Measurements from ENCODE around the gene NOL8. TPM values are rescaled to one million over a fixed set of nuclear protein-coding genes. Genes with fewer than 3 reads are reported as not detected.

The NOL8 gene
- total and polyA plus RNA-seq, 5 donors from 2014 or later = 23.5 to 58.7 (median 28.3) TPM

GRCh38 chr9:92327283-92327850 lies 2.2 kb upstream of the NOL8 start:
- Histone ChIP-seq H3K4me1 (ENCODE audit: control insufficient read depth, insufficient read depth, low read length, poor library complexity, severe bottlenecking) (peaks cover 22% of the 10 kb centered on the region), H3K27ac (ENCODE audit: insufficient read depth, low read length, poor library complexity, severe bottlenecking) (no peak overlapping the region), H3K4me3 (ENCODE audit: low read depth, low read length) (no peak overlapping the region), H3K27me3 (ENCODE audit: control insufficient read depth, insufficient read depth, low read length) (no peaks in the 10 kb centered on the region), H3K9me3 (ENCODE audit: control insufficient read depth in 2 of 2, low read length in 2 of 2) (no peaks in the 10 kb centered on the region), H3K36me3 (ENCODE audit: control insufficient read depth, insufficient read depth, low read length) (peaks cover 8% of the 10 kb centered on the region)
- Mint-ChIP-seq H3K27ac (peak overlapping the region in 1 of 3 donors; percentile 99), H3K27me3 (peaks cover 5% of the 10 kb centered on the region), H3K36me3 (peaks cover 12% of the 10 kb centered on the region), H3K4me1 (peaks cover 12 to 44% (median 30%) of the 10 kb centered on the region in 4 donors), H3K4me3 (peak overlapping the region; percentile 92 to 100 (median 99)), H3K9me3 (no peaks in the 10 kb centered on the region)
- ATAC-seq (ENCODE audit: low read depth in 2 of 2) (no peak), DNase-seq (no peak)

GRCh38 chr9:92325991-92326500 lies 896 bp upstream of the NOL8 start:
- Histone ChIP-seq H3K27me3 (ENCODE audit: control insufficient read depth, insufficient read depth, low read length) (no peaks in the 10 kb centered on the region), H3K4me3 (ENCODE audit: low read depth, low read length) (peak overlapping the region; percentile 99), H3K27ac (ENCODE audit: insufficient read depth, low read length, poor library complexity, severe bottlenecking) (peak overlapping the region; percentile 92), H3K4me1 (ENCODE audit: control insufficient read depth, insufficient read depth, low read length, poor library complexity, severe bottlenecking) (peaks cover 22% of the 10 kb centered on the region), H3K9me3 (ENCODE audit: control insufficient read depth in 2 of 2, low read length in 2 of 2) (no peaks in the 10 kb centered on the region), H3K36me3 (ENCODE audit: control insufficient read depth, insufficient read depth, low read length) (peaks cover 20% of the 10 kb centered on the region)
- no peaks in the 10 kb centered on the region for H3K9me3 Mint-ChIP-seq
- H3K27ac Mint-ChIP-seq = peak overlapping the region; percentile 98 to 100 (median 99)
- no peak for ATAC-seq (ENCODE audit: low read depth in 2 of 2)
- DNase-seq = no peak
- peaks cover 5% of the 10 kb centered on the region for H3K27me3 Mint-ChIP-seq
- H3K4me1 Mint-ChIP-seq = peaks cover 15 to 50% (median 32%) of the 10 kb centered on the region in 4 donors
- peak overlapping the region; percentile 92 to 100 (median 99) for H3K4me3 Mint-ChIP-seq
- H3K36me3 Mint-ChIP-seq = peaks cover 14% of the 10 kb centered on the region

- H3K4me1 Mint-ChIP-seq = peaks cover 17 to 50% (median 35%) of the 10 kb centered on the region in 4 donors
- no peaks in the 10 kb centered on the region for H3K9me3 Mint-ChIP-seq
- H3K36me3 ChIP-seq (ENCODE audit: control insufficient read depth, insufficient read depth, low read length) = peaks cover 31% of the 10 kb centered on the region
- peaks cover 22% of the 10 kb centered on the region for H3K4me1 ChIP-seq (ENCODE audit: control insufficient read depth, insufficient read depth, low read length, poor library complexity, severe bottlenecking)
- peak overlapping the region; percentile 92 for H3K27ac ChIP-seq (ENCODE audit: insufficient read depth, low read length, poor library complexity, severe bottlenecking)
- H3K27me3 Mint-ChIP-seq = peaks cover 5% of the 10 kb centered on the region
- H3K4me3 ChIP-seq (ENCODE audit: low read depth, low read length) = peak overlapping the region; percentile 99
- H3K36me3 Mint-ChIP-seq = peaks cover 23% of the 10 kb centered on the region
- DNase-seq (no peak), ATAC-seq (ENCODE audit: low read depth in 2 of 2) (peak; percentile 1 to 5)
- H3K27me3 ChIP-seq (ENCODE audit: control insufficient read depth, insufficient read depth, low read length) = no peaks in the 10 kb centered on the region
- H3K27ac Mint-ChIP-seq = peak overlapping the region; percentile 98 to 100 (median 99)
- H3K9me3 ChIP-seq (ENCODE audit: control insufficient read depth in 2 of 2, low read length in 2 of 2) = no peaks in the 10 kb centered on the region
- H3K4me3 Mint-ChIP-seq = peak overlapping the region; percentile 92 to 100 (median 99)
These were observed 271 bp downstream of the NOL8 start for GRCh38 chr9:92324889-92325268.

GRCh38 chr9:92324431-92324830 lies 719 bp downstream of the NOL8 start:
- DNase-seq (peak in 2 of 3 donors; percentile 3 to 51), ATAC-seq (ENCODE audit: low read depth in 2 of 2) (no peak)
- H3K4me1 Mint-ChIP-seq = peaks cover 17 to 50% (median 36%) of the 10 kb centered on the region in 4 donors
- H3K36me3 ChIP-seq (ENCODE audit: control insufficient read depth, insufficient read depth, low read length) = peaks cover 35% of the 10 kb centered on the region
- peak overlapping the region; percentile 99 for H3K4me3 ChIP-seq (ENCODE audit: low read depth, low read length)
- peaks cover 26% of the 10 kb centered on the region for H3K36me3 Mint-ChIP-seq
- peaks cover 5% of the 10 kb centered on the region for H3K27me3 Mint-ChIP-seq
- peak overlapping the region; percentile 92 to 100 (median 99) for H3K4me3 Mint-ChIP-seq
- H3K27ac ChIP-seq (ENCODE audit: insufficient read depth, low read length, poor library complexity, severe bottlenecking) = peak overlapping the region; percentile 92
- H3K27me3 ChIP-seq (ENCODE audit: control insufficient read depth, insufficient read depth, low read length) = no peaks in the 10 kb centered on the region
- H3K9me3 ChIP-seq (ENCODE audit: control insufficient read depth in 2 of 2, low read length in 2 of 2) = no peaks in the 10 kb centered on the region
- H3K27ac Mint-ChIP-seq = peak overlapping the region; percentile 98 to 100 (median 99)
- peaks cover 22% of the 10 kb centered on the region for H3K4me1 ChIP-seq (ENCODE audit: control insufficient read depth, insufficient read depth, low read length, poor library complexity, severe bottlenecking)
- no peaks in the 10 kb centered on the region for H3K9me3 Mint-ChIP-seq

- Mint-ChIP-seq H3K4me3 (no peak overlapping the region), H3K9me3 (no peaks in the 10 kb centered on the region), H3K27me3 (no peaks in the 10 kb centered on the region), H3K27ac (no peak overlapping the region), H3K36me3 (peaks cover 66% of the 10 kb centered on the region), H3K4me1 (peaks cover 12 to 34% (median 28%) of the 10 kb centered on the region in 4 donors)
- DNase-seq = no peak
- Histone ChIP-seq H3K27me3 (ENCODE audit: control insufficient read depth, insufficient read depth, low read length) (no peaks in the 10 kb centered on the region), H3K4me1 (ENCODE audit: control insufficient read depth, insufficient read depth, low read length, poor library complexity, severe bottlenecking) (no peaks in the 10 kb centered on the region), H3K27ac (ENCODE audit: insufficient read depth, low read length, poor library complexity, severe bottlenecking) (no peak overlapping the region), H3K4me3 (ENCODE audit: low read depth, low read length) (no peak overlapping the region), H3K36me3 (ENCODE audit: control insufficient read depth, insufficient read depth, low read length) (peaks cover 67% of the 10 kb centered on the region), H3K9me3 (ENCODE audit: control insufficient read depth in 2 of 2, low read length in 2 of 2) (no peaks in the 10 kb centered on the region)
- no peak for ATAC-seq (ENCODE audit: low read depth in 2 of 2)
These were observed 9.7 kb downstream of the NOL8 start for GRCh38 chr9:92315456-92315855.

- Histone ChIP-seq H3K27ac (ENCODE audit: insufficient read depth, low read length, poor library complexity, severe bottlenecking) (no peak overlapping the region), H3K9me3 (ENCODE audit: control insufficient read depth in 2 of 2, low read length in 2 of 2) (no peaks in the 10 kb centered on the region), H3K36me3 (ENCODE audit: control insufficient read depth, insufficient read depth, low read length) (peaks cover 67% of the 10 kb centered on the region), H3K4me3 (ENCODE audit: low read depth, low read length) (no peak overlapping the region), H3K4me1 (ENCODE audit: control insufficient read depth, insufficient read depth, low read length, poor library complexity, severe bottlenecking) (no peaks in the 10 kb centered on the region), H3K27me3 (ENCODE audit: control insufficient read depth, insufficient read depth, low read length) (no peaks in the 10 kb centered on the region)
- H3K27ac Mint-ChIP-seq = peak overlapping the region in 2 of 3 donors; percentile 24 to 85
- no peaks in the 10 kb centered on the region for H3K9me3 Mint-ChIP-seq
- DNase-seq (no peak), ATAC-seq (ENCODE audit: low read depth in 2 of 2) (no peak)
- H3K36me3 Mint-ChIP-seq = peaks cover 65% of the 10 kb centered on the region
- peaks cover 17 to 38% (median 28%) of the 10 kb centered on the region in 4 donors for H3K4me1 Mint-ChIP-seq
- H3K27me3 Mint-ChIP-seq = no peaks in the 10 kb centered on the region
- H3K4me3 Mint-ChIP-seq = peak overlapping the region in 2 of 4 donors; percentile 36 to 44
These were observed 11.5 kb downstream of the NOL8 start for GRCh38 chr9:92313624-92314012.

- ATAC-seq (ENCODE audit: low read depth in 2 of 2) (no peak), DNase-seq (no peak)
- H3K27me3 ChIP-seq (ENCODE audit: control insufficient read depth, insufficient read depth, low read length) = no peaks in the 10 kb centered on the region
- Mint-ChIP-seq H3K36me3 (peaks cover 65% of the 10 kb centered on the region), H3K27me3 (no peaks in the 10 kb centered on the region), H3K27ac (peak overlapping the region in 2 of 3 donors; percentile 20 to 24), H3K9me3 (no peaks in the 10 kb centered on the region), H3K4me1 (peaks cover 21 to 42% (median 29%) of the 10 kb centered on the region in 4 donors), H3K4me3 (peak overlapping the region in 2 of 4 donors; percentile 10 to 36)
- H3K9me3 ChIP-seq (ENCODE audit: control insufficient read depth in 2 of 2, low read length in 2 of 2) = no peaks in the 10 kb centered on the region
- peaks cover 67% of the 10 kb centered on the region for H3K36me3 ChIP-seq (ENCODE audit: control insufficient read depth, insufficient read depth, low read length)
- H3K27ac ChIP-seq (ENCODE audit: insufficient read depth, low read length, poor library complexity, severe bottlenecking) = no peak overlapping the region
- H3K4me3 ChIP-seq (ENCODE audit: low read depth, low read length) = no peak overlapping the region
- no peaks in the 10 kb centered on the region for H3K4me1 ChIP-seq (ENCODE audit: control insufficient read depth, insufficient read depth, low read length, poor library complexity, severe bottlenecking)
These were observed 12.1 kb downstream of the NOL8 start for GRCh38 chr9:92312887-92313623.
